Prostate gland (tissue), 2 donors: ENCODE data around the gene LUZP1.

Experiments used
- CTCF ChIP-seq, 4 experiments: fragments of 200-600 bp in 2 of 4; fragments of 450-650 bp in 2 of 4; sonication (generic) in 2 of 4; IDR thresholded peaks; 1 replicate in 3 of 4; 2 replicates in 1 of 4; pipeline ENCODE4 v1.5.1; 2016 to 2019; ENCODE audit warnings: antibody characterized with exemption in 4 of 4, mild to moderate bottlenecking in 2 of 4, moderate library complexity in 2 of 4
- POLR2A ChIP-seq: fragments of 450-650 bp; IDR thresholded peaks from one replicate; pipeline ENCODE4 v1.6.1; 2016; ENCODE audit warnings: antibody characterized with exemption, mild to moderate bottlenecking
- POLR2AphosphoS5 ChIP-seq: sonication (generic); formaldehyde crosslinking; IDR thresholded peaks from one replicate; pipeline ENCODE4 v1.6.1; 2017; ENCODE audit warnings: antibody characterized with exemption

GRCh38 chr1:23084880-23085279 lies 83.8 kb downstream of the LUZP1 start:
- TF ChIP-seq POLR2A (no peak), CTCF (IDR thresholded peaks at IDR 0.05) (no peak), POLR2AphosphoS5 (peak; percentile 79)
